Keratinocyte (primary cell): Measurements from ENCODE around the gene RBM24. TPM values are rescaled to one million over a fixed set of nuclear protein-coding genes. Genes with fewer than 3 reads are reported as not detected.

Experiments
- DNase-seq: peaks from one replicate; pipeline ENCODE4 v3.0.0-alpha.2; 2011; ENCODE audit warnings: low read depth, missing footprints, low spot score
- FAIRE-seq: peaks from 2 replicates; lab custom pipeline; 2011; peaks lifted over from hg19 to GRCh38; lab: Jason Lieb, UNC
- H2AFZ ChIP-seq: 2 replicates; pipeline ENCODE4 v1.6.0; 2012; ENCODE audit warnings: low read length, control low read depth, inconsistent platforms; ENCODE audit not compliant: control insufficient read depth
- H3K27ac ChIP-seq: 2 replicates; pipeline ENCODE4 v1.5.1; 2011; ENCODE audit warnings: low read length; ENCODE audit not compliant: control insufficient read depth, insufficient read depth
- H3K27me3 ChIP-seq: 3 replicates; pipeline ENCODE4 v1.6.0; 2011; ENCODE audit warnings: low read length; ENCODE audit not compliant: control insufficient read depth, insufficient read depth; ENCODE audit errors: extremely low read depth
- H3K36me3 ChIP-seq, 2 experiments: 2 replicates in 1 of 2; 3 replicates in 1 of 2; pipeline ENCODE4 v1.5.1; 2011; ENCODE audit warnings: low read length in 2 of 2, mild to moderate bottlenecking in 1 of 2; ENCODE audit not compliant: control insufficient read depth in 2 of 2, insufficient read depth in 2 of 2; ENCODE audit errors: extremely low read depth in 1 of 2
- H3K4me1 ChIP-seq: 3 replicates; pipeline ENCODE4 v1.5.1; 2011; ENCODE audit warnings: low read length; ENCODE audit not compliant: control insufficient read depth, insufficient read depth; ENCODE audit errors: extremely low read depth
- H3K4me2 ChIP-seq: 3 replicates; pipeline ENCODE4 v1.6.0; 2011; ENCODE audit warnings: low read depth, low read length; ENCODE audit not compliant: control insufficient read depth, insufficient read depth; ENCODE audit errors: extremely low read depth
- H3K4me3 ChIP-seq, 3 experiments: fragments of 200-600 bp in 1 of 3; sonication (generic) in 1 of 3; 2 replicates in 2 of 3; 3 replicates in 1 of 3; pipeline ENCODE4 v1.5.1; 2011 to 2016; ENCODE audit warnings: low read length in 3 of 3, mild to moderate bottlenecking in 3 of 3, control low read depth in 2 of 3, inconsistent platforms in 1 of 3, low read depth in 1 of 3, mixed read lengths in 1 of 3, mixed run types in 1 of 3, moderate library complexity in 1 of 3; ENCODE audit not compliant: control insufficient read depth in 2 of 3, insufficient read depth in 2 of 3; ENCODE audit errors: extremely low read depth in 1 of 3
- H3K79me2 ChIP-seq: 2 replicates; pipeline ENCODE4 v1.6.0; 2012; ENCODE audit warnings: low read length; ENCODE audit not compliant: control insufficient read depth, insufficient read depth
- H3K9ac ChIP-seq: 3 replicates; pipeline ENCODE4 v1.6.0; 2011; ENCODE audit warnings: low read length; ENCODE audit not compliant: control insufficient read depth, insufficient read depth; ENCODE audit errors: extremely low read depth
- H3K9me1 ChIP-seq: 3 replicates; pipeline ENCODE4 v1.6.0; 2011; ENCODE audit warnings: low read length; ENCODE audit not compliant: control insufficient read depth, insufficient read depth; ENCODE audit errors: extremely low read depth
- H3K9me3 ChIP-seq: 2 replicates; pipeline ENCODE4 v1.5.1; 2012; ENCODE audit warnings: low read depth, low read length; ENCODE audit not compliant: control insufficient read depth
- H4K20me1 ChIP-seq: 3 replicates; pipeline ENCODE4 v1.6.0; 2011; ENCODE audit warnings: low read length; ENCODE audit not compliant: control insufficient read depth, insufficient read depth; ENCODE audit errors: extremely low read depth
- CTCF ChIP-seq, 3 experiments: IDR thresholded peaks in 1 of 3; conservative IDR thresholded peaks in 1 of 3; optimal IDR thresholded peaks in 1 of 3; 2 replicates in 2 of 3; 3 replicates in 1 of 3; pipeline versions ENCODE3 to v1.5.1; 2011; ENCODE audit warnings: low read length in 3 of 3, mild to moderate bottlenecking in 3 of 3, moderate library complexity in 2 of 3, control low read depth in 1 of 3, inconsistent platforms in 1 of 3; ENCODE audit not compliant: insufficient read depth in 2 of 3; ENCODE audit errors: extremely low read depth in 1 of 3
- EZH2 ChIP-seq: IDR thresholded peaks from one replicate; pipeline ENCODE4 v1.6.1; 2012; ENCODE audit warnings: inconsistent platforms, mild to moderate bottlenecking, low read length, moderate library complexity
- dilution Hi-C: fragments of 300-500 bp; cut with MboI; formaldehyde crosslinking; loops from one replicate; pipeline ENCODE4 v1.7.0; 2020; ENCODE audit warnings: low sequenced_read_pairs; ENCODE audit not compliant: extremely low pct_ligation_motif_present
- polyA plus RNA-seq, 5 experiments: library from polyadenylated mRNA; depleted of rRNA in 3 of 5; stranded (reverse) in 3 of 5; stranded (forward) in 1 of 5; unstranded in 1 of 5; fragments of >200 nt; gene quantifications; 1 replicate in 1 of 5; 2 replicates in 3 of 5; 3 replicates in 1 of 5; pipeline versions ENCODE4 v1.2.1 to v1.2.3, GENCODE V29; 2011 to 2012; ENCODE audit warnings: missing spikeins in 2 of 5, low read depth in 1 of 5, low replicate concordance in 1 of 5

Gene RBM24
- polyA plus RNA-seq, 1 donor (not counting 4 experiments of a cell fraction or from before 2014, with no cell fraction given), result 1.3 TPM

- DNase-seq (no peak), FAIRE-seq (no peak)
- H3K9me3 ChIP-seq, result no peaks in the 10 kb centered on the region
- dilution Hi-C loops, result no loop called here
- no peaks in the 10 kb centered on the region for H3K79me2 ChIP-seq
- H3K36me3 ChIP-seq, result no peaks in the 10 kb centered on the region
- no peaks in the 10 kb centered on the region for H3K27me3 ChIP-seq
- H3K9me1 ChIP-seq, result no peaks in the 10 kb centered on the region
- TF ChIP-seq CTCF (optimal IDR thresholded peaks at IDR 0.05 in 1 of 3, IDR thresholded peaks at IDR 0.05 in 1 of 3, conservative IDR thresholded peaks at IDR 0.05 in 1 of 3; ENCODE audit: extremely low read depth in 1 of 3, insufficient read depth in 2 of 3, low read length in 3 of 3) (no peak), EZH2 (no peak)
- no peaks in the 10 kb centered on the region for H4K20me1 ChIP-seq
- H3K4me1 ChIP-seq, result no peaks in the 10 kb centered on the region
- H3K4me2 ChIP-seq, result no peak overlapping the region
- H2AFZ ChIP-seq, result no peak overlapping the region
- H3K4me3 ChIP-seq, result no peak overlapping the region
- no peak overlapping the region for H3K9ac ChIP-seq
- H3K27ac ChIP-seq, result no peak overlapping the region
Measured at GRCh38 chr6:17267566-17267965, 13.6 kb upstream of the RBM24 start.

- H3K9me3 ChIP-seq, result no peaks in the 10 kb centered on the region
- no peaks in the 10 kb centered on the region for H3K27me3 ChIP-seq
- no peak for FAIRE-seq
- H3K9ac ChIP-seq, result no peak overlapping the region
- no peak overlapping the region for H2AFZ ChIP-seq
- TF ChIP-seq EZH2 (no peak), CTCF (optimal IDR thresholded peaks at IDR 0.05 in 1 of 3, IDR thresholded peaks at IDR 0.05 in 1 of 3, conservative IDR thresholded peaks at IDR 0.05 in 1 of 3; ENCODE audit: extremely low read depth in 1 of 3, insufficient read depth in 2 of 3, low read length in 3 of 3) (no peak)
- no peak for DNase-seq
- no peak overlapping the region for H3K4me2 ChIP-seq
- H3K4me1 ChIP-seq, result no peaks in the 10 kb centered on the region
- no peak overlapping the region for H3K4me3 ChIP-seq
- H3K79me2 ChIP-seq, result no peaks in the 10 kb centered on the region
- no peaks in the 10 kb centered on the region for H3K9me1 ChIP-seq
- no peaks in the 10 kb centered on the region for H3K36me3 ChIP-seq
- no peaks in the 10 kb centered on the region for H4K20me1 ChIP-seq
- H3K27ac ChIP-seq, result no peak overlapping the region
- dilution Hi-C loops, result no loop called here
Measured at GRCh38 chr6:17268114-17268513, 13.0 kb upstream of the RBM24 start.
